ENCODE data around the gene TRMO.

DNA sequence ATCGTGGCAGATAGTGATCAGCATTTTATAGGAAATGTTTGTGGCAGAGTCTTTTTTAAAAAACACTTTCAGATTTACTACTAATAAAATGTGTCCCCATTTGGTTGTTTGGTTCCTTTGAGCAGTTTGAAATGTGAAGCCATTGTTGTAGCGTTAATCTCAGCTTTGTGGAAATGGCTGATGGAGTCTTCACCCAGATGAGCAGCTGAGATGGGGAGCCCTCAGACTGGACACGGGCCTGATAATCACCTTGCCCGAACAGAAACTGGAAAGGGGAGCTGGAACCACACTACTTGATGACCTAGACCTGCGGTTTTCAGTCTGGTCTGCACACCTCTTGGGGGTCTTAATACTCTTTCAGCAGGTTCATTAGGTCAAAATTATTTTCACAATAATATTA is 40.3 kb upstream of the TRMO start:
- no peak for TF ChIP-seq TCF12 (IDR thresholded peaks at IDR 0.05; ENCODE audit: low read depth)
- TF ChIP-seq TEAD4 (IDR thresholded peaks at IDR 0.05) = no peak
- no peak for TF ChIP-seq TAF1 (IDR thresholded peaks at IDR 0.05; ENCODE audit: low read depth)
- no peak for TF ChIP-seq NFIC (IDR thresholded peaks at IDR 0.05)
- no peak for TF ChIP-seq CREB1 (IDR thresholded peaks at IDR 0.05; ENCODE audit: low read depth)
- TF ChIP-seq RAD21 (IDR thresholded peaks at IDR 0.05; ENCODE audit: low read depth) = no peak
- TF ChIP-seq FOXM1 (IDR thresholded peaks at IDR 0.05; ENCODE audit: borderline replicate concordance, low read depth) = no peak
- no peak for TF ChIP-seq CEBPB (IDR thresholded peaks at IDR 0.05)
